Eye (tissue), 1 donor: ENCODE results near the gene TSPAN14.
A peak's percentile ranks its signal among the peaks of the same experiment; 100 is the strongest.

Source experiments
- DNase-seq: peaks from one replicate; pipeline ENCODE4 v3.0.0-alpha.2; 2015

TSPAN14 gene

DNA sequence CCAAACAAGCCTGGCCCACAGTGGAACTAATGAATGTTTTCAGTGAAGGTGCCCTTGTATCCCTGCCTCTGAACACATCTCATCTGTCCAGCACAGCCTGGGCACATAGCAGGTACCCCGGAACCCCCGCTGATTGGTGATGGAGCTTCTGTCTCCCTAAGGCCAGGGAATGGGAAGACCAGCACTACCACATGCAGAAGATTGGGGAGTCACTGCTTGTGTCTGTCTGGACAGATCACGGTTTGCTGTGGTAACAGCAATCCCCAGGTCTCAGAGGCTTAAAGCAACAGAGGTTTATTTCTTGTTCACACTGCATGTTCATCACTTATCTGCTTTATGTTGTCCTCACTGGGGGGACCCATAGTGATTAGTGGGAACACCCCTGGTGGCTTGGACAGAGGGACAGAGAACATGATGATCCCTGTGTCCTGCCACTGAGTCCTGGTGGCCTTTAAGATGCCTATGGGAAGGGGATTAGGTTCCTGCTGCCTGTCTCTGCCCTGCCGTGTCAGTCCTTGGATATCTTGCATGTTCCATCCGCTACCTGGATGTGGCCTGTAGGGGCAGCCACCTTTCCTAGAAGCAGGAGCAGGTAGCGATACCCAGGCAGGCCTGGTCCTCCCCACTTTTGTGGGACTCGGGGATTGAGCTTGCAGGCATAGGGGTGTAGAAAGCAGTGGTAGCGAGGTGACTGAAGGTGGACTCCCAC is 3.6 kb downstream of the TSPAN14 start:
- DNase-seq, result no peak

GRCh38 chr10:80458263-80458625 is 4.1 kb downstream of the TSPAN14 start:
- DNase-seq, result no peak

GRCh38 chr10:80458638-80459037 is 4.5 kb downstream of the TSPAN14 start:
- DNase-seq, result no peak

DNA sequence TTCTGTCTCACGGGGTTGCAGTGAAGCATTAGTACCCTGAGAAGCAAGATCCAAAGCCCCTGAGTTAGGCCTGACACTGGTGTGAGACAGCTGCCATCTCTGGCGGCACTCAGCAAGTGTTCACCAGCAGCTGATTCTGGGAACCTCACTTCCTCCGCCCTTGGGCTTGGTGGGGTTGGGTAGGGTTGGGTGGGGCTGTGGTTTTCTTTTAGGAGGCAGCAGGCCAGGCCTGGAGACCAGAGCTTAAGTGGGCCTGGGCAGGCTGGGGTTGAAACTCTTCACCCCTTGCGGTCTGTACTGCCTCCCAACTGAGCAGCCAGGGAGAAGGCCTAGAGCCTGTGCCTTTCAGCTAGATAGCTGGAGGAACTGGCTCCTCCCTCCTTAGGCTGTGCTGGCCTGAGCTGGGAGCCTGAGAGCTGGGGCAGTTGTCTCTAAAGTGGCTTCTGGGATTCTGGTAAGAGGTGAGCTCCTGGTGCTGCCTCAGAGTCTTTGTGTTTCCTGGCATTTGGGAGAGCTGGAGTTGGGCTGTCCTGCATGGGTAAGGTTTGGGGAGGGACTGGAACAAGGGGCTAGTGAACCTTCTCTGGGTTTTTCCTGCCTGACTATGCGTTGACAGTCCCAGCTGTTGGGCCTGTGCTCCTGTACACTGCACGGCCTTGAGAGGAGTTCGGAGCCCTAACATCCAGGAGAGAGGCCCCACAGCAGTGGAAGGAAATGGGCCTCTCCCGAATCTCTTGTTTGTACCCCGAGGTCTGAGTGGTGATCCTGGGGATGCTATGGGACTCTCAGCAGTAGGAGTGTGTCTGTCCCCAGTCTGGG is 5.1 kb downstream of the TSPAN14 start:
- peak; percentile 58 for DNase-seq

GRCh38 chr10:80460399-80461207 is 6.5 kb downstream of the TSPAN14 start:
- DNase-seq, result peak; percentile 64

DNA sequence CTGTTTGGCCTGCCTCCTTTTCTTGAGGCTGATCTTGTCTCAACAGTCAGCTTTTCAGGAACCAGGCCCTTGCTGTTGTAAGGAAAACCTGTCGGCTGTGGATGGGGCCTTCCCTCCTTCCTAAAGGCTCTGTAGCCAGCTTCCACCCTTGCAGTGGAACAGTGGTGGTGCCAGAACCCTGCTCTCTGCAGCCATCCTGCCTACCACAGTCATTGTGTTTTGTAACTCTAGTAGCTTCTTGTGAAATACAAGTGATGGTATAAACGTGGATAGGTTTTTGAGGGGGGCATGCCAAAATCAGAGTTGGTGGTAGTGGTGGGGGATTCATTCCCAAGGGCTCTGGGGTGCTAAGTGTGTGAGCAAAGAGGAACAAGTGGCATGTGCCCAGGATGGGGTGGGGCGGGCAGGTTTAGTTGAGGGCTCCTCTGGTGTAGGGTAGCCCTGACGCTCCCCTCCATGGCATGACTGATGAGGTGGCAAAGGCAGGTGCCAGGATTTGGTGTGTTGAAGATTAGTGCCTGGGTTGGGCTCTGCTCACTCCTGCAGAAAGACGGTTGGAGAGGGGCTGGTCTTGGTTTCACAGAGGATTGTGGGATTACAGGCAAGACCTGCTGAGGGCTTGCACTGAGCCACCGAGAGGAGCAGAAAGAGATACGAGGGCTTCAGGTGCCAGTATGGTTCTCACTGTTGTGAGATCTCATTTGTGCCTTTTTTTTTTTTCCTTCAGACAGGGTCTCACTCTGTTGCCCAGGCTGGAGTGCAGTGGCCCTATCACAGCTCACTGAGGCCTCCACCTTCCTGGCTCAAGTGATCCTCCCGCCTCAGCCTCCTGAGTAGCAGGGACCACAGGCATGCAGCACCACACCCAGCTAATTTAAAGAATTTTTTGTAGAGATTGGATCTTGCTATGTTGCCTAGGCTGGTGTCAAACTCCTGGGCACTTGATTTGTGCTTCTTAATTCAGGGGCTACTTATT is 7.4 kb downstream of the TSPAN14 start:
- no peak for DNase-seq

- peak; percentile 46 for DNase-seq
Measured at GRCh38 chr10:80462299-80462980, 8.3 kb downstream of the TSPAN14 start.

DNA sequence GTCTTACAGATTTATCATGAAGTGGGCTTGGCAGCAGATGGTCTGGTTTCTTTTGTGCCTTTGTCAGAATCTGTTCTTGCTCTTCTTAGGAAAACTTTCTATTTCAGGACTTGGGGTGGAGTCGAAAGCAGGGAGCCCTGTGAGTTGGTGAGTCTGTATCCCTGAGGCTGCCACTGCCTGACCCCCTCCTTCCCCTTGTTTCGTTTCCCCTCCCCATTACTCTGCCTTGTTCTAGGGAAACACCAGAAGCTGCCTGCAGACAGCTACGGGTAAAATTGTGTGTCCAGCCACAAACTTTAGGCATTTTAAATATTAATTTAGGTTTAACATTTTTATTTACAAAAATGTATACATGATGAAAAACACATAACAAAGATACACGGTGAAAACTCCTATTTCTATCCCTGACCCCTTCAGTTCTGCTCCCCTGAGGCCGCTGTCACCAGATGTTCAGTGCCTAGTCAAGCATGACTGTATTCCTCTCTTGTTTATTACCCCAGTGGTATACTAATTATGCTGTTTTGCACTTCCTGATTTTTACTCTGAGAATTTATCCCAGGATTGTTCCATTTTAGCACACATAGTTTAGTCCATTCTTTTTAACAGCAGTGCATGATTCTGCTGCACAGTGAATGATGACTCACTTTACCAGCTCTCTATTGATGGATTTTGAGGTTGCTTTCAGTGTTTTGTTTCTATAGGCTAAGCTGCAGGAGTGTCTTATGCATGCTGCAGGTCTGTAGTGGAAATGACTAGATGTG is 9.1 kb downstream of the TSPAN14 start:
- peak; percentile 75 for DNase-seq

DNA sequence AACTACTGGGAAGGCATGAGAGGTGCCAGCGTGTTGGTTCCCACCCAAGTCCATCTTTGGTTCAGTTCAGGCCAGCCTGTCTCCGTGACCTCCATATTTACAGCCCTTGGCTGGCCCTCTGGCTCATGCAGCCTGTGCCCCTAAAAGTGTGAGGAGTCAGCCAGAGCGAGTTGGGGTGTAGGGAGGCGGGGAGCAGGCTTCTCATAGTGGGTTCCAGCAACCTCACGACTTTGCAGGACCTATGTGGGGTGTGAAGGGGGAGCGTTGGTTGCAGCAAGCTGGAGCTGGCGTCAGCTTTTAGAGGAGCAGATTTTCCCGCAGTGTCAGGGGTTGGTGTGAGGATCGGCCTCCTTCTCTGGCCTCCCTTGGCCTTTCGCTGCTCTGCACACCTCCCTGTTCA is 9.8 kb downstream of the TSPAN14 start:
- DNase-seq, result no peak

DNA sequence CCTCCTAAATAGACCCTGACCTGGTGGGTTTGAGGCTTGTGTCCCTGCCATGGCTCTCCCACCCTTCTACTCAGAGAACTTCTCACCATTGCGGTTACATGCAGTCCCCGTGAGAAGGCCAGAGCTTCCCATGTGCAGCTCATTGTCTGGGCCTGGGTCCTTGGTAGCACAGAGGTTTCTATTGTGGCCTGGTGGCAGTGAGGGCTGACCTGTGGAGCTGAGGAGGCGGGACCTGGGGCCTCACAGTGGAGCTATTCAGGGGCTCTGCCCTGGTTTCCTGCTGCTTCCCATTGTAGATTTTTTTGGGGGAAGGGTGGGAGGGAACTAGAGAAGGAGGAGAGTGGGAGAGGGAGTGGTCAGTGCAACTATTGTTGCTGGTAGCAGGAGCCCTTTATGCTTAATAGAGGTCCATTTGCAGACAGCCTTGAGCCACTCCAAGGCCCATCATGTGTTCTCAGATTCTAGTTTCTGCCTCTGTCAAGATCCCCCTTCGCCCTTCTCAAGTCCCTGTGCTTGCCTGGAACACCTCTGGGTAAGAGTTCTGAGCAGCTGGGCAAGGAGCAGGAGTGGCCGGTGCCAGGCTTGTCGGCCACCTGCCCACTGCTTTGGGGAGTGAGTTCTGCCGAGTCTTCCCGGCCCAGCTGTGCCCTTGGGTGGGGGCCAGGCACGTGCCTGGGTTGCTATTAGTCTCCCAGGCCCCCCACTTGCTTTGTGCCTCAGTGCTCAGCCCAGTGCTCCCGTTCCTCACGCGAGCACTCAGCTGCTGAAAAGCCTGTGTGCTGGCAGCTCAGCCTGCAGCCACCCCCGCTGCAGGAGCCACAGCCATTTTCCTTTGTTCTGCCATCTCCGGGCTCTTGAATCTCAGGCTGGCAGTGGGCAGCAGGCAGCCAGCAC is 10.7 kb downstream of the TSPAN14 start:
- peak; percentile 90 for DNase-seq

DNA sequence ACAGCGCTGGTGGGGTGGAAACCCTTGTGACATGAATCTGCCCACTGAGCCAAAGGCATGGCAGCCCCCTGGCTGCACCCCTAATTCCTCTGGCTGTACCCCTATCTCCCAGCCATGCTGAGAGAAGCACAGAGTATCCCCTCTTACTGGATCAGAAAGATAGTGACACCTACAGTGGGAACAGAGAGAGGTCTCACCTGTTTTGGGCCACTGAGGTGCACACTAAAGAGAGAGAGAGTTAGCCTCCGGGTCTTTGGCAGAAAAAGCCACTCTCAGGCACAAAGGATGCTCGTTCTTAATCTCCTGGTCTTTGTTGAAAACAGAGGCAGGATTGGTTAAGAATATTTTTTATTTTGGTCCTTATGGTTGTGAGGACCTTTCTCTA is 11.3 kb downstream of the TSPAN14 start:
- no peak for DNase-seq

DNA sequence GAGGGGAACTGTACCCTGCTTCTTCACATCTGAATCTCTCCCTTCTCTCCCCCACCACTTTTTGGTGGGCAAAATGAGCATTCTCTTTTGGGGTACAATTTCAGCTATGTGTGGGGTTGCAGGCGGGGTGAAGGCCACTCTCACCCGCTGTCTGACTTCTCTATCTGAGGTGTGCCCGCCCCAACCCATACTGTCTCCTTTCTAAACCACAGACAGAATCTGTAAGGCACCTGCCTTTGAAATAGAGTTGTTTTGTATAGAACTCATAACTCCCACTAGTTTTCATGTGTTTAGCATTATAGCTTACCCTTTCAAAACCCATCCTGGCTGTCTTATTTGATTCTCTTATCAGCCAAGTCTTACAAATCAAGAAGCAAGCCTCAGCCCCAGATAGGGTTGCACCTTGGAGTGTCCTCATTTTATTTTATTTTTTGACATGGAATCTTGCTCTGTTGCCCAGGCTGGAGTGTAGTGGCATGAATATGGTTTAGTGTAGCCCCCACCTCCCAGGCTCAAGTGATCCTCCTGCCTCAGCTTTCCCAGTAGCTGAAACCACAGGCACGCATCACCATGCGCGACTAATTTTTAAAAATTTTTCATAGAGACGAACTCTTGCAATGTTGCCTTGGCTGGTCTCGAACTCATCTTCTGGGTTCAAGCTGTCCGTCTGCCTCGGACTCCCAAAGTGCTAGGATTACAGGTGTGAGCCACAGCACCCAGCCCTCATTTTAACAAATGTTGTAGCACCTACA is 11.9 kb downstream of the TSPAN14 start:
- DNase-seq, result no peak

- DNase-seq, result no peak
Measured at GRCh38 chr10:80466724-80467326, 12.7 kb downstream of the TSPAN14 start.

DNA sequence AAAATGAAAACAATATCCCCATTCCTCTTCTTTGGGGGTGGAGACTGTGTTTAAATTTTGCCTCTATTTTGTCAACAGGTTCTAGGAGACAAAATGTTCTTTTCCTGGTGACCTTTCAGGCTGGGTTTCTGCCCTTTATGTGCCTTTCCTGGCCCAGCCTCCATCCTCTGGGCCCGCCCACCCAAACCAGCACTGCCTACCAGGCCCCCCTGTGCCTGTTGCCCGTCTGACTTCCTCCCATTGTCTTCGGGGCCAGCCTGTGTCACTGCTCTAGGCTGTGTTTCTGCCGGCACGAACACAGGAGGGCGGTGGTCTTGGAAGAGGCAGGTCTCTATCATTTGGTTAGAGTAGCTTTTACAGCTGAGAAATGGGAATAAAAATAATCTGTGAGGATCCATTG is 13.9 kb downstream of the TSPAN14 start:
- peak; percentile 75 for DNase-seq

DNA sequence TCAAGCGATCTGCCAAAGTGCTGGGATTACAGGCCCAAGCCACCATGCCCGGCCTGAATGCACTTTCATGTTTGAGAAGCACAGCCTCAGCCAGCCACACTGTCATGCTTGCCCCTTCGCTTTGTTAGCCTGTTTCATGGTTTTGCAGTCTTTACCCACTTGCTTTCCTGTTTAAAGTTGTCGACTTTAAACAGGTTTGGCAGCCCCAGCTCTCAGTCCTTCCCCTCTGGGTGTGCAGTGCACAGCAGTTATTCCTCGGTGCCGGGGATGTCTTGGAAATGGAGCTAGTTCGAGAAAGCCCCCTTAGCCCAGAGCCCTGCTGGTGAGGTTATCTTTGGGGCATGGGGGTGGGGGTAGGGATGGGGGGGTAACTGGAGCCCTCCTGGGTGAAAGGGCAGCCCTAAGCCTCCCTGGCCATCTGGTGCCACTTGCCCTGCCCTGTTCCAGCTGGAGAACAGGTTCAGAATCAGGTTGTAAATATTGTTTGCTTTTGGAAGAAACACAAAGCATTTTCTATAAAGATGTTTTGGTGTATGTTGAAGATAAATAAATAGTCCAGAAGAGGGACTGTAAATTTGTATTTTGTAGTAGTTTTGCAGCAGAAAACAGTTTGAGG is 14.8 kb downstream of the TSPAN14 start:
- DNase-seq, result peak; percentile 49

- no peak for DNase-seq
Measured at GRCh38 chr10:80470266-80470665, 16.2 kb downstream of the TSPAN14 start.

DNA sequence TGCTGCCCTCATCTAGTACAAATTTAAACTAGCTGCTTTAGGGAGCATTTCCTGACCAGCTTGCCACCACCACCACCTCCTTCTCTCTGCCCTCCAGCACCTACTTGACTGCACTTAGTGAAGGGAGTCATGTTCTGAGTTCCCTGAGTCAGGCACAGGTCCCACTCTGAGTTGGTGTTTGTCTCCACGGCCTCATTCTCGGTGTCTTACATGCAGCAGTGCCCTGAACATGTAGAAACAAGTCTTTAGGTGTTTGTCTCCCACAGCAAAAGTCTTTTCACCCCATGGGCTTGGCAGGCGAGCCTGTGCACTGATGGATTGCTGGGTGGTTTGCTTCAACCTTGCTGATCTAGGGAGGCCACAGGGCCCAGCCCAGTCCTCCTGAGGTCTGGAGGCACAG is 16.9 kb downstream of the TSPAN14 start:
- DNase-seq, result no peak

- no peak for DNase-seq
Measured at GRCh38 chr10:80471715-80472233, 17.7 kb downstream of the TSPAN14 start.
